ENCODE results near the gene ABL1.

ABL1 gene

DNA sequence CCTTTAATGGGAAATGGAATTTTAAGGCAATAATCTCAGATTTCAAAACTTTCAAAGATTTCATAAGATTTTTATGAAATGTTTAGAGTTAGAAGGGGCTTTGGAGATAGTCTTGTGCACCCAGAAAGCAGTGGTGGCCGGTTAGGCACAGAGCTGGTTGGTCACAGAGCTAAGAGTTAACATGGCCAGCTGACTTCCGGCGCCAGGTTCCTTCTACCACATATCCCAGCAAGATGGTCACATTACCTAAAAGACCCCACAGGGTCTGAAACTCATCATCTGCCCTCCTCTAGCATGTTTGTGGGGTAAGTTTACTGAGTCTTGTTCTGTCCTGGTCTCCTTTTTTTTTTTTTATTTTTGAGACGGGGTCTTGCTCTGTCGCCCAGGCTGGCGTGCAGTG is 42.2 kb downstream of the ABL1 start:
- H4K20me1 ChIP-seq (ENCODE audit: control insufficient read depth, insufficient read depth, low read depth, low read length) = no peaks in the 10 kb centered on the region
- peaks cover 56% of the 10 kb centered on the region for H3K36me3 ChIP-seq (ENCODE audit: control insufficient read depth, low read length)
- TF ChIP-seq EZH2phosphoT487 (IDR thresholded peaks at IDR 0.05; ENCODE audit: borderline replicate concordance, low read length) = no peak
- TF ChIP-seq, protein P1, sequence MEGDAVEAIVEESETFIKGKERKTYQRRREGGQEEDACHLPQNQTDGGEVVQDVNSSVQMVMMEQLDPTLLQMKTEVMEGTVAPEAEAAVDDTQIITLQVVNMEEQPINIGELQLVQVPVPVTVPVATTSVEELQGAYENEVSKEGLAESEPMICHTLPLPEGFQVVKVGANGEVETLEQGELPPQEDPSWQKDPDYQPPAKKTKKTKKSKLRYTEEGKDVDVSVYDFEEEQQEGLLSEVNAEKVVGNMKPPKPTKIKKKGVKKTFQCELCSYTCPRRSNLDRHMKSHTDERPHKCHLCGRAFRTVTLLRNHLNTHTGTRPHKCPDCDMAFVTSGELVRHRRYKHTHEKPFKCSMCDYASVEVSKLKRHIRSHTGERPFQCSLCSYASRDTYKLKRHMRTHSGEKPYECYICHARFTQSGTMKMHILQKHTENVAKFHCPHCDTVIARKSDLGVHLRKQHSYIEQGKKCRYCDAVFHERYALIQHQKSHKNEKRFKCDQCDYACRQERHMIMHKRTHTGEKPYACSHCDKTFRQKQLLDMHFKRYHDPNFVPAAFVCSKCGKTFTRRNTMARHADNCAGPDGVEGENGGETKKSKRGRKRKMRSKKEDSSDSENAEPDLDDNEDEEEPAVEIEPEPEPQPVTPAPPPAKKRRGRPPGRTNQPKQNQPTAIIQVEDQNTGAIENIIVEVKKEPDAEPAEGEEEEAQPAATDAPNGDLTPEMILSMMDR (IDR thresholded peaks at IDR 0.05; ENCODE audit: low read depth, low read length, poor library complexity, severe bottlenecking) = no peak

DNA sequence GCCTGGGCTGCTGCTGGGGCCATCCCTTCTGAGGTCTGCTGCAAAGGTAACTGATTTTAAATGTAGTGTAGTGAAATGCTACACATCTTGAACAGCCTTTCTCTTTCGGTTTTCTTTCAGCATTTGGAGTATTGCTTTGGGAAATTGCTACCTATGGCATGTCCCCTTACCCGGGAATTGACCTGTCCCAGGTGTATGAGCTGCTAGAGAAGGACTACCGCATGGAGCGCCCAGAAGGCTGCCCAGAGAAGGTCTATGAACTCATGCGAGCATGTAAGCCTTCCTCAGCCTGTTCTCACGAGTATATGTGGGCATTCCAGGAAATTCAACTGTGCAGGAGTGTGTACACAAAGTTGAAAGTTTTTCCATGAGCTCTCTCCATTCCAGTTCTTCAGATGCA is 43.2 kb downstream of the ABL1 start:
- Histone ChIP-seq H3K9me2 (replicated peaks; ENCODE audit: control insufficient read depth, low read length) (no peaks in the 10 kb centered on the region), H3K27me3 (ENCODE audit: control insufficient read depth, low read length) (no peaks in the 10 kb centered on the region), H3K79me2 (ENCODE audit: control insufficient read depth, low read length) (no peaks in the 10 kb centered on the region), H3K9me3 (ENCODE audit: control insufficient read depth, insufficient read depth, low read length) (no peaks in the 10 kb centered on the region), H3K4me2 (ENCODE audit: low read length) (no peak overlapping the region), H3K36me3 (ENCODE audit: control insufficient read depth, low read length) (peaks cover 46% of the 10 kb centered on the region), H3K4me1 (ENCODE audit: control insufficient read depth, low read length) (no peaks in the 10 kb centered on the region), H3K27ac (ENCODE audit: low read depth, low read length) (no peak overlapping the region), H3K4me3 (ENCODE audit: low read length) (no peak overlapping the region), H4K20me1 (ENCODE audit: control insufficient read depth, insufficient read depth, low read depth, low read length) (no peaks in the 10 kb centered on the region), H3F3A (ENCODE audit: control insufficient read depth, insufficient read depth) (no peaks in the 10 kb centered on the region)
- no peak for TF ChIP-seq EZH2phosphoT487 (IDR thresholded peaks at IDR 0.05; ENCODE audit: borderline replicate concordance, low read length)
- TF ChIP-seq, protein P1 (IDR thresholded peaks at IDR 0.05; ENCODE audit: low read depth, low read length, poor library complexity, severe bottlenecking) = no peak

More for the DNA sequence above, 42.2 kb downstream of the ABL1 start:
- Histone ChIP-seq H3K4me1 (ENCODE audit: control insufficient read depth, low read length) (no peaks in the 10 kb centered on the region), H3K4me3 (ENCODE audit: low read length) (no peak overlapping the region), H3K27me3 (ENCODE audit: control insufficient read depth, low read length) (no peaks in the 10 kb centered on the region), H3K9me2 (replicated peaks; ENCODE audit: control insufficient read depth, low read length) (no peaks in the 10 kb centered on the region), H3K4me2 (ENCODE audit: low read length) (no peak overlapping the region), H3K79me2 (ENCODE audit: control insufficient read depth, low read length) (no peaks in the 10 kb centered on the region), H3K9me3 (ENCODE audit: control insufficient read depth, insufficient read depth, low read length) (no peaks in the 10 kb centered on the region), H3K27ac (ENCODE audit: low read depth, low read length) (no peak overlapping the region), H3F3A (ENCODE audit: control insufficient read depth, insufficient read depth) (no peaks in the 10 kb centered on the region)

DNA sequence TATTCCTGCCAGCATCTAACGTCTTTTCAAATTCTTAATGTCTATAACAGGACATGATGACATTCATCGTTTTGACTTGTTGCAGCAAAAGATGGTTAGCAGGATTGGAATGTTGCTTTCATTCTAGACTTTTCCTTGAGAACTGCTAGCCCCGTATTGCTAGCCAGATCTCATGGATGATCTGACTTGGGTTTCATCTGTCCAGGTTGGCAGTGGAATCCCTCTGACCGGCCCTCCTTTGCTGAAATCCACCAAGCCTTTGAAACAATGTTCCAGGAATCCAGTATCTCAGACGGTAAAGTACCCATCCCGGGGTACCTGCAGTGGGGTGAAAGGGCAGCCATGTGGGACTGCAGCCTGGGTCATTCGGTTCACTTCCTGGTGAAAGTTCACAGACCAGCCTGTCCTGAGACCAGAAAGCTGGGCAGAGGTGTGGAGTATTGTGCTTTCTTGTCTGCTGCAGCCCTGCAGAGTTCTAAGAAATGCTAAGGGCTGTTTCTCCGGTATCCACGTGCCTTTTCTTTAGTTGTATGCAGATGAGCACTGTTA is 44.9 kb downstream of the ABL1 start:
- no peaks in the 10 kb centered on the region for H3K4me1 ChIP-seq (ENCODE audit: control insufficient read depth, low read length)
- TF ChIP-seq EZH2phosphoT487 (IDR thresholded peaks at IDR 0.05; ENCODE audit: borderline replicate concordance, low read length) = no peak
- TF ChIP-seq, protein P1 (IDR thresholded peaks at IDR 0.05; ENCODE audit: low read depth, low read length, poor library complexity, severe bottlenecking) = no peak
- no peaks in the 10 kb centered on the region for H4K20me1 ChIP-seq (ENCODE audit: control insufficient read depth, insufficient read depth, low read depth, low read length)
- H3K4me3 ChIP-seq (ENCODE audit: low read length) = no peak overlapping the region
- no peak overlapping the region for H3K4me2 ChIP-seq (ENCODE audit: low read length)
- no peaks in the 10 kb centered on the region for H3K79me2 ChIP-seq (ENCODE audit: control insufficient read depth, low read length)
- no peak overlapping the region for H3K27ac ChIP-seq (ENCODE audit: low read depth, low read length)
- no peaks in the 10 kb centered on the region for H3F3A ChIP-seq (ENCODE audit: control insufficient read depth, insufficient read depth)
- H3K27me3 ChIP-seq (ENCODE audit: control insufficient read depth, low read length) = no peaks in the 10 kb centered on the region
- H3K9me3 ChIP-seq (ENCODE audit: control insufficient read depth, insufficient read depth, low read length) = no peaks in the 10 kb centered on the region
- peaks cover 41% of the 10 kb centered on the region for H3K36me3 ChIP-seq (ENCODE audit: control insufficient read depth, low read length)
- H3K9me2 ChIP-seq (replicated peaks; ENCODE audit: control insufficient read depth, low read length) = no peaks in the 10 kb centered on the region
